Vagina (tissue), 2 donors: ENCODE results near the gene PEX10.

Experiments
- POLR2A ChIP-seq, 2 donors: fragments of 450-650 bp; IDR thresholded peaks; one replicate each; pipeline ENCODE4 v1.6.1; 2017; ENCODE audit warnings: antibody characterized with exemption in 2 of 2, mild to moderate bottlenecking in 2 of 2, moderate library complexity in 2 of 2
- TF ChIP-seq, protein P1 (sequence below), 3 experiments: fragments of 450-650 bp in 2 of 3; fragments of 200-600 bp in 1 of 3; sonication (generic) in 1 of 3; IDR thresholded peaks; one replicate each; pipeline ENCODE4 v1.5.1; 2017 to 2019; ENCODE audit warnings: antibody characterized with exemption in 3 of 3, mild to moderate bottlenecking in 2 of 3, moderate library complexity in 2 of 3

- TF ChIP-seq, protein P1, sequence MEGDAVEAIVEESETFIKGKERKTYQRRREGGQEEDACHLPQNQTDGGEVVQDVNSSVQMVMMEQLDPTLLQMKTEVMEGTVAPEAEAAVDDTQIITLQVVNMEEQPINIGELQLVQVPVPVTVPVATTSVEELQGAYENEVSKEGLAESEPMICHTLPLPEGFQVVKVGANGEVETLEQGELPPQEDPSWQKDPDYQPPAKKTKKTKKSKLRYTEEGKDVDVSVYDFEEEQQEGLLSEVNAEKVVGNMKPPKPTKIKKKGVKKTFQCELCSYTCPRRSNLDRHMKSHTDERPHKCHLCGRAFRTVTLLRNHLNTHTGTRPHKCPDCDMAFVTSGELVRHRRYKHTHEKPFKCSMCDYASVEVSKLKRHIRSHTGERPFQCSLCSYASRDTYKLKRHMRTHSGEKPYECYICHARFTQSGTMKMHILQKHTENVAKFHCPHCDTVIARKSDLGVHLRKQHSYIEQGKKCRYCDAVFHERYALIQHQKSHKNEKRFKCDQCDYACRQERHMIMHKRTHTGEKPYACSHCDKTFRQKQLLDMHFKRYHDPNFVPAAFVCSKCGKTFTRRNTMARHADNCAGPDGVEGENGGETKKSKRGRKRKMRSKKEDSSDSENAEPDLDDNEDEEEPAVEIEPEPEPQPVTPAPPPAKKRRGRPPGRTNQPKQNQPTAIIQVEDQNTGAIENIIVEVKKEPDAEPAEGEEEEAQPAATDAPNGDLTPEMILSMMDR (IDR thresholded peaks at IDR 0.05): no peak
- no peak for TF ChIP-seq POLR2A (IDR thresholded peaks at IDR 0.05)
Measured at GRCh38 chr1:2404142-2404889, 8.0 kb downstream of the PEX10 start.
